HUDEP-2 (cell line): Measurements from ENCODE around the gene PRSS21.

Experiments used
- DNase-seq, 76 experiments: peaks; one replicate each; lab custom pipeline; 2025; ENCODE audit not compliant: unreplicated experiment in 76 of 76; lab: John Stamatoyannopoulos, UW

Gene PRSS21

GRCh38 chr16:2840914-2841313, 23.9 kb downstream of the PRSS21 start:
- no peak for DNase-seq

- DNase-seq: no peak
Measured at GRCh38 chr16:2841606-2842339, 24.7 kb downstream of the PRSS21 start.

- peak in 29 of 76 experiments; percentile 3 to 39 (median 18) for DNase-seq
Measured at GRCh38 chr16:2842340-2843000, 25.4 kb downstream of the PRSS21 start.

DNA sequence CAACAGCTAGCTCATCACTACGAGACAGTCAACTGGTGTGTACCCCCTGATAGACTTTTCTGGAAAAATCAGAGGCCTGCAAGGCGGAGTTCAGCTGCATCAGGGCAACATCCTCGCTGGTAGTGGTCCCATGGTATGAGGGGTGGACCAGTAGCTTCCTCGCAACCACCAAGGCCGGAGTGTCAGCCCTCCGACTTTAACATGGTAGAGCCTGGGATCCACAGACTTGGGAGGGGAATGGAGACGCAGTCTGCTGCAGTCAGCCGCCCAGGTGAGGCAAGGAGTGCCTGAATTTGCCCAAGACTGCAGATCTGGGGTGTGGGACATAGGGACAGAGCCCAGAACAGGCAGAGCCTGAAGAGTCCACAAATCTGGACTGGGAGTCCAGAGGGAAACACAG, 26.5 kb downstream of the PRSS21 start:
- no peak for DNase-seq

DNA sequence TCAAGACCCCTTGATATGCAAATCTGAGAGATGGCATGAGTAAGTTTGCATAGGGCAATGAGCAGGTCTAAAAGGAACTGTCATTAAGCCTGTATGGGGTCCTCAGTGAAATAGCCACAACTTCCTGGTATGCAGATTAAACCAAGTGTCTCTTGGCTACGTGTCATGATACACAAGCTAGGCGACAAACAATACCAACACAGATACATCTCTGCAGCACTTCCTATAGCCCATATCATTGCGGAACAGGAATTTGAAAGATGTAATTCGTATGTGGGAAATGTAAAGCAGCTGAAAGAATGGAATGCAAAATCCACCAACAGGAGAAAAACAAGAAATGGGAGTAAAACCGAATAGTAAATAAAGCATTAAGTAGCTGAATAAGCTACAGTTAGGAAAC, 28.1 kb downstream of the PRSS21 start:
- no peak for DNase-seq

DNA sequence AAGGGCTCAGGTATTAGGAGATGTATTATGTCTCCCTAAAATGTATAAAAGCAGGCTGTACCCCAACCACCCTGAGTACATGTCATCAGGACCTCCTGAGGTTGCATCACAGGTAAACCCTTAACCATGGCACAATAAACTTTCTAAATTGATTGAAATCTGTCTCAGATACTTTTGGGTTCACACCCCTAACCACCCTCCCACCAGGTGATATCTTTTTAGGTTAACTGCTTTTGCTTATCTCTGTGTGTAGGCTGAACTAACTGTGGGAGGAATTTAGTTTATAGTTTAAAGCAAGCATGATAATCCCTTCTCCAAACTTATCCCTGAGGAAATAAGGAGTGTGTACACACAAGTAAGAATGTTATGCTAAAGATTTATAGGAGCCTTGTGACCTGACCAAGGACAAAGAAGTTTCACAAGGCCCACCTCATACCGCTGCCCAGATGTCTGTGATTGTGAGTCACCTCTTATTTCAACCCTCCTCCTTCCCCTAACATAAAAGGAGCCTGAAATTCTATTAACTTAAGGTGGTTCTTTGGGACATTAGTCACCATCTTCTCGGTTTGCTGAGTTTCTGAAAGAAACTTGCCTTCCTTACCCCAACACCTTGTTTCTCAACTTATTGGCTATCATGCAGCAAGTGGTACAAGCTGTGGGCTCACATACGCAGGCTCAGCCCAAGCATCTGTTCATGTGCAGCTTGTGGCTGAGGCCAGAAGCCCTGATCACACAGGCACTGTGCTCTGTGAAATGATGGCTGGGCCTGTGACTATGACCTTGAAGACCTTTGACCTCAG, 29.7 kb downstream of the PRSS21 start:
- no peak for DNase-seq

DNA sequence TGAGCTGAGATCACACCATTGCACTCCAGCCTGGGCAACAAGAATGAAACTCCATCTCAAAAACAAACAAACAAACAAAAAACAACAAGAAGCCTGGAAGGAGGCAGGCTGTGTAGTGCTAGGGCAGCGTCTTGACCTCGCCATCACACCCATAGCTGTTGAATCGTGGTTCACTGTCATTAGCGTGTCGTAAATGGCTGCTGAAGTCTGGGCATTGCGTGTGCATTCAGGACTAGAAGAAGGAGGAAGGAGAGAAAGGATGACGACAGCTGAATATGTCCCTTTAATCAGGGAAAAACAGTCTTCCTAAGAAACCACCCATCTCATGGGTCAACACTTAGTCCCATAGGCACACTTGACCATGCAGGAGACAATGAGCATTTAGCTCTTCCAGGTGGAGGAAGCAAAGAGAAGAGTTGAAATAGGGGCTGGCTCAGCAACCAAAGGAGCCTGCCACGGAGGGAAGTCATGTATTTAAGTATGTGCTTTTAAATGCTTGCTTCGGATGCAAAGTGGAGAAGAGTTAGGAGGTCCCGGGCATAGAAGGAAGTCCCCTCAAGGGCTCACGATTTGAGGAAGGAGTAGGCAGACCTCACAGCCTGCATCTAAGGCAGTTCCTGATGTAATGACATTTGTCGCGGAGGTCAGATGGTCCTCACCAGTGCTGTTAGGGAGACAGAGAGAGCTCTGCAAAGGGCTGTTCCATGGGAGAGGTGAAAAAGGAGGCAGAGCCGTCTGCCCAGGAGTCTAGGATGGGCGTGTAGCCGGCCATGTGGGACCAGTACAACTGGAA, 32.1 kb downstream of the PRSS21 start:
- no peak for DNase-seq

DNA sequence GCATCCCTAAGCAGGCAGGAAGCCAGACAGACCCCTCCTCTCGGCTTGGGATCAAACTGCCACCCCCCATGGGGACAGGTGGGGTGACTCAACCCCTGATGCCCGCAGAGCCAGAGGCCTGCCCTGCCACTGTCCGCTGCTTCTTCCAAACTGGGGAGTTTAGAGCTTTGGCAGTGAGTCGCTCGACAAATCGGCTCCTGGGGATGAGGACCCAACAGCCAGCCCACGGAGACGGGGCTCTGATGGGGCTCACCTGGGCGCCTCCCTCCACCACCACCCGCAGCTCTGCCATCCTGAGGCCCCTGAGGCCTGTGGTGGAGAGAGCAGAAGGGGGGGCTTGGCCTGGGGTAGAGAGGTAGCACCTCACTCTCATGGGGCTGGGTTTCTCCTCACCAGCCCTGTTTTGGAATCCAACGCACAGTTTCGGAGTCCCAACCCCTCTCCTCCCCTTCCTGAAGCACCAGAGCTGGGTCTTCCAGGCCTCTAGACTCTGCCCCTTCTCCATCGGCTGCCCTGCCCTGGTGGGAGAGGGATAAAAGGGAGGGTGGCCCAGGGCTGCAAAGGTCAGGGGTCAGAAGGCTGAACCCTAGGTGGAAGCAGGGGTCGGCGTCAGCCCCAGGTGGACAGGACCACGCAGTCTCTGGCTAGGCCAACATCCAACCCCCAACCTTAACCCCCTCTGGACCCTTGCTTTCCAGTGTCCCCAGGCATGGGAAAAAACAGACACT, 35.1 kb downstream of the PRSS21 start:
- DNase-seq: no peak

- no peak for DNase-seq
Measured at GRCh38 chr16:2852731-2853507, 35.9 kb downstream of the PRSS21 start.

DNA sequence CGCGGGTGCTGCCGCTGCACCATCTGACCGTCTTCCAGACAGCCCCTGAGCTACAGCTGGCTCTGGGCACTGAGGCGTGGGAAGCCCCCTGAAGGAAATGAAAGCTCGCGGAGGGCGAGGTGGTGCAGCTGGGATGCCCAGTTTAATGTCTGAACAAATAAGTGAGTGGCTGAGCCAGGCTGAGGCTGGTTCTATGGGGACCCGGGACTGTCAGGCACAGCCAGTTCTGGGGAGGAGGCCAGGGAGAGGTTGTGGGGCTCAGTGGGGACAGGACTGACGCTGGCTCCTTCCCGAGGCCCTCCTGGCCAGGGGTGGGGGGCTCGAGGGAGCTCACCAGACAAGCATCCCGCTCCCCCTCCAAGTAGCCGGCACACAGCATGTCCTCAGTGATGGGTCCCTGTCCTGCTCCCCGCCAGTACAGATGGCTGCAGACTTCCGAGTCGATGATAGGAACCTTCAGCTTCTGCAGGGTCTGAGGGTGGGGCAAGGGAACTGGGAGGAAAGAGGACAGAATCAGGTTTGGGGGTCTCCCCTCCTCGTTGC, 36.6 kb downstream of the PRSS21 start:
- DNase-seq: no peak

GRCh38 chr16:2854700-2855309, 37.8 kb downstream of the PRSS21 start:
- DNase-seq: peak in 9 of 76 experiments; percentile 10 to 33 (median 16)

DNA sequence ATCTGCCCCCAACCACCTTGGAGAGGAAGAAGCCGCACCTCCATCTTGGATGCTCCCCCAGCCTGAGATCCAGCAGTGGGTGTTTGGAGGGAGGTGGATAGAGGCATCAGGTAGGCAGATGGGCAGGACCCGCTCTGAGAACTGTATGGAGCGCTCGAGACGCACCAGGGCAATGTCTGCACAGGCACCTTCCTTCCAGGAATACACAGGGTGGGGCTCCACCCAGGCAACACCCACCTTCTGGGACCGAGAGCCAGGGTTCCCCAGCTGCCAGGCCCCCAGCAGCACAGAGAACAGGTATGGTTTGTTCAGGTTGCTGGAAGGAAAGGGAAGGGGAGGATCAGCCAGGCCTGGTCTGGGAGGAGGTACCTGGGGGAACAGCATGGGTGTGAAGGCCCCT, 38.5 kb downstream of the PRSS21 start:
- no peak for DNase-seq

DNA sequence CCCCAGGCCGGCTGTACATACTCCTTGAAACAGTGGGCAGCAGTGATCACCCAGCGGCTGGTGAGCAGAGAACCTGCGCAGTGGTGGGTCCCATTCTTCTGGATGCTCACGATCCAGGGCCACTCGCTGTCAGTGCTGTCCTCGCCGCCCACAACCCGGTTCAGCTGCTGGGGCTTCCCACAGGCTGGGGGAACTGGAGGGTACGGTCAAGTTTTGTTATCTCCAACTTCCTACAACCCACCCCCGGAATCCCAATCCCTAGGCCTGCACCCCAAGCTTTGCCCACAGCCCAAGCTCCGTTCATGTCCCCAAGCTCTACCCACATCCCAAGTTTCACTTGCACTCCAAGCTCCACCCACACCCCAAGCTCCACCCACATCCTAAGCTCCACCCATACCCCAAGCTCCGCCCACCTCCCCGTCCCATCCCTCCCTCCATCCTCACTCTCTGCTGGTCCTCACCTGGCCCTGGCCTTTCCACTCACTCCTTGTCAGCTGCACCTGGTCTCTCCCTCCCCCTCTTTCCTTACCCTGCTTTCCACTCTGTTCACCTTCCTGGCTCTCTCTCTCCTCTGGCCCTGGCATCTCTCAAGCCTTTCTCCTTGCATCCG, 39.1 kb downstream of the PRSS21 start:
- DNase-seq: peak in 4 of 76 experiments; percentile 2 to 7 (median 4)

- no peak for DNase-seq
Measured at GRCh38 chr16:2856686-2857450, 39.8 kb downstream of the PRSS21 start.

GRCh38 chr16:2857451-2858244, 40.6 kb downstream of the PRSS21 start, which contains the start of gene PRSS22:
Gene PRSS22, minus strand, starts transcription at chr16:2858170. Its CDS starts 66 bp downstream, at chr16:2858104.
- no peak for DNase-seq

DNA sequence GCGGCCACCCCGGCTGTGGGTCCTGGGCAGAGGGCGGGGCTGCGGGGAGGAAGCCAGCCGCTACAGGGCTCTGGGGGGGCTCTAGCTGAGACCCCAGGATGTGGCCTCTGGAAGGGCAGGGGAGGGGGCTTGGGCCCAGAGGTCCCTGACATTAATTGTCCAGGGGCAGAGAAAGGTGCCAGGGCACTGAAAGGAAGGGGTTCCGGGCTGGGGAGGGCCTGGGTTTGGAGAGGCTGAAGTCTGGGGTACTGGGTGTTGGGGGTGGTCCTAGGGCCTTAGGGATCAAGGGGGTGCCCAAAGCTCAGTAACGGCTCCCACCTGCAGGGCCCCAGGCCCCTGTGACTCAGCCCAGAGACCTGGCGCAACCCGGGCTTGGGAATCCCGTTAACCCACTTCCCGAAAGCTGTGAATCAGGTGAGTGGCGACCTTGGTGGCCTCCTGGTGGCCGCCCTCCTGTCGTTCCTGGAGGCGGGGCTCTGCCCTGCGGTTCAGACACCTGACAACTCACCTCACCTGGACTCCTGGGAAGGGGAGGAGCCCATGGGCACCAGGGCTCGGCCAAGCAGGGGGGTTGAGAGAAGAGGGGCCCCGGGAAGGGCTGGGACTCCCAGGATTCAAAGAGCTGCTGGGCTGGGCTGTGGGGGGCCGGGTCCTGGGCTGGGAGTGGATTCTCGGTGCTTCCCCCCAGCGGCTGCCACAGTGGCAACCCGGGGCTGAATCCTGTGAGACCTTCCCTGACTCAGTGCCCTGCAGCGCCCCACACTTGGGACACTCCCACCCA, 41.4 kb downstream of the PRSS21 start:
- DNase-seq: no peak
